GM18505 (cell line): ENCODE measurements around the gene ZSWIM3.

Source experiments
- ATAC-seq: cut with Tn5 transposase; IDR thresholded peaks from one replicate; pipeline ENCODE4 v1.9.1; 2021; ENCODE audit not compliant: unreplicated experiment
- POLR2A ChIP-seq: IDR thresholded peaks from 4 replicates; pipeline ENCODE4 v1.6.1; 2011; ENCODE audit warnings: borderline replicate concordance; ENCODE audit not compliant: insufficient read depth, insufficient read length; ENCODE audit errors: extremely low read depth

The ZSWIM3 gene

GRCh38 chr20:45909336-45909808, 52.0 kb downstream of the ZSWIM3 start:
- ATAC-seq, result no peak
- TF ChIP-seq POLR2A, result no peak

GRCh38 chr20:45909817-45910669, 52.6 kb downstream of the ZSWIM3 start:
- no peak for ATAC-seq
- TF ChIP-seq POLR2A, result no peak

GRCh38 chr20:45910670-45911485, 53.5 kb downstream of the ZSWIM3 start:
- ATAC-seq, result peak; percentile 89
- TF ChIP-seq POLR2A, result peak; percentile 60

- ATAC-seq, result no peak
- no peak for TF ChIP-seq POLR2A
Observed at GRCh38 chr20:45911486-45912343, 54.3 kb downstream of the ZSWIM3 start, which contains the start of gene PLTP. TSS of gene PLTP (minus strand) at chr20:45912155. CDS start at chr20:45911452, 703 bp downstream.

GRCh38 chr20:45912344-45912682, 54.9 kb downstream of the ZSWIM3 start:
- no peak for ATAC-seq
- TF ChIP-seq POLR2A, result no peak

GRCh38 chr20:45913116-45913515, 55.7 kb downstream of the ZSWIM3 start:
- no peak for ATAC-seq
- TF ChIP-seq POLR2A, result no peak

- TF ChIP-seq POLR2A, result no peak
- no peak for ATAC-seq
Observed at GRCh38 chr20:45917790-45918141, 60.4 kb downstream of the ZSWIM3 start.

- TF ChIP-seq POLR2A, result no peak
- ATAC-seq, result no peak
Observed at GRCh38 chr20:45918182-45918737, 60.8 kb downstream of the ZSWIM3 start.

- ATAC-seq, result no peak
- TF ChIP-seq POLR2A, result no peak
Observed at GRCh38 chr20:45918779-45919537, 61.5 kb downstream of the ZSWIM3 start.

GRCh38 chr20:45919542-45920399, 62.4 kb downstream of the ZSWIM3 start:
- TF ChIP-seq POLR2A, result no peak
- no peak for ATAC-seq
